ENCODE results near the gene SLC49A3. TPM values are rescaled to one million over a fixed set of nuclear protein-coding genes. Genes with fewer than 3 reads are reported as not detected.

Gene SLC49A3
- total RNA-seq, 3 donors from 2014 or later: 14.4 to 22.3 (median 18.3) TPM

DNA sequence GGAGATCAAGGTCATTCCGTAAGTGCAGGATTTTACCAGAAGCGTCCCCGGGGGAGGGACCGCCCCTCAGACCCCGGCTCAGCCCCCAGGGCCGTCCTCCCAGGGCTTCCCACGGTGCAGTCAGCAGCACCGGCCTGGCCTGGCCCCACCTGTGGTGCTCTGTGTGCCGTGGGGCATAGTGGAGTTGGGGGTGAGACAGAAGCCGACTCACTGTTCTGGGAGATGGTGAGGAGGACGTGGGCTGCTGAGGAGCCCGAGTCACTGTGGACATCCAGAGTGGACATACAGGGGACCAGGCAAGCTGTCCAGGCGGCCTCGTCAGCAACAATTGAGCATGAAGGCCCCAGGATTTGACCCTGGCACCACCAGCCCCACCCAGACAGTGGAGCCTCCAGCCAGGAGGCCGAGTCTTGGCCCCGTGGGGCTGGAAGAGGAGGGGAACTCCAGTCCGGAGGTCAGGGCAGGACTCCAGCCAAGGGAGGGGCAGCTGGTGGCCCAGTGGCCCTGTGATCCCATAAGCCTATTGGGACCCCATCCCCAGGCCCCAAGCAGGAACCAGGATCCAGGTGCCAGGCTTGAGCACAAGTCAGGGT lies 34.0 kb downstream of the SLC49A3 start:
- TF ChIP-seq CTCF (IDR thresholded peaks at IDR 0.05): no peak
- no peak for TF ChIP-seq POLR2AphosphoS5 (IDR thresholded peaks at IDR 0.05)
- no peak for TF ChIP-seq POLR2A (IDR thresholded peaks at IDR 0.05)
- no peak for DNase-seq (ENCODE audit: low spot score in 2 of 2)
- Histone ChIP-seq H3K27ac (no peak overlapping the region), H3K27me3 (peaks cover 0 to 47% of the 10 kb centered on the region in 2 donors), H3K4me3 (no peak overlapping the region), H3K4me1 (no peaks in the 10 kb centered on the region), H3K36me3 (no peaks in the 10 kb centered on the region), H3K9me3 (no peaks in the 10 kb centered on the region)
- intact Hi-C loops (cut with DNase I; ENCODE audit: low total_unique reads): loop anchor here (10.0 kb wide), 1 partner anchor 910 kb away; no protein-coding TSS in a partner anchor

DNA sequence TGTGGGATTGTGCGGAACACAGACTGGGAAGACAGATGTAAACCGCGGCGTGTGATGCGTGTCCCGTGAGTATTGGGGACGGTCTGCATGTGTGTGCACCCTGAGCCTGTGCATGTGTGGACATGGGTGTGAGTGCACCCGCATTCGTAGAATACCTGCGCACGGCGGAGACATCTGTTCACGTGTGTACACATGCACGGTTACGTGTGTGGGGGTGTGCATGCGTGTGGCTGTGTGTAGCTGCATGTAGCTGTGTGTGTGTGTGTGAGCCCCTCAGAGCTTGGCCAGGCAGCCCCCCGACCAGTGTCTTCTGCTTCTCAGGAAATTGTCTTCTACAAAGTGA lies 34.5 kb downstream of the SLC49A3 start:
- no peak for DNase-seq (ENCODE audit: low spot score in 2 of 2)
- no peaks in the 10 kb centered on the region for H3K36me3 ChIP-seq
- no peaks in the 10 kb centered on the region for H3K9me3 ChIP-seq
- no peak overlapping the region for H3K4me3 ChIP-seq
- no peak for TF ChIP-seq POLR2A (IDR thresholded peaks at IDR 0.05)
- H3K27me3 ChIP-seq: peaks cover 0 to 52% of the 10 kb centered on the region in 2 donors
- no peak overlapping the region for H3K27ac ChIP-seq
- intact Hi-C loops (cut with DNase I; ENCODE audit: low total_unique reads): loop anchor here (10.0 kb wide), 1 partner anchor 910 kb away; no protein-coding TSS in a partner anchor
- H3K4me1 ChIP-seq: no peaks in the 10 kb centered on the region

DNA sequence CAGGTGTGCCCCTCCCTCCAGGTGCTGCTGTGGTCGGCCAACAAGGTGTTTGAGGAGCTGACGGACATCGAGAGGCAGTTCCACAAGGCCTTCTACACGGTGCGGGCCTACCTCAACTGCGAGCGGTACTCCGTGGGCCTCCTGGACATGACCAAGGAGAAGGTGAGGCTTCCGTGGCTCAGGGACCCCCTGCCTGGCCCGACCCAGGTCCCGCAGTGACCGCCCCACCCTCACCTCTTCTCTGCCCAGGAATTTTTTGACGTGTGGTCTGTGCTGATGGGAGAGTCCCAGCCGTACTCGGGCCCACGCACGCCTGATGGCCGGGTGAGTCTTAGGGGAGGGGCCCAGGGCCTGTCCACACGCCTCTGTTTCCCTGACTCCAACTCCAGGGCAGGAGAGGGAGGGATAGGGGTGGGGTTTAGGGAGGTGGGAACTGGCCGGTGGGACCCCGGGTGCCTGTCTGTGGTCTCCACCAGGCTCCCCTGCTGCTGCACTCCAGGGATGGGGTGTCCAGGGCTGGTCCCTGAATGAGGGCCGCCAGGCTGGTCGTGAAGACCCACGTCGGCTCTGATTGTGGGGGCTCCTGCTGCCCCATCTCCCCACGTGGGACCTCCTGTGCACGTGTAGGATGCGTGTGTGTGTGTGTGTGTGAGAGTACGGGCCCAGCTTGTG lies 35.0 kb downstream of the SLC49A3 start:
- H3K27me3 ChIP-seq: peaks cover 0 to 55% of the 10 kb centered on the region in 2 donors
- TF ChIP-seq POLR2A (IDR thresholded peaks at IDR 0.05) (no peak), POLR2AphosphoS5 (IDR thresholded peaks at IDR 0.05) (no peak), CTCF (IDR thresholded peaks at IDR 0.05) (no peak)
- H3K4me3 ChIP-seq: no peak overlapping the region
- no peaks in the 10 kb centered on the region for H3K36me3 ChIP-seq
- no peaks in the 10 kb centered on the region for H3K9me3 ChIP-seq
- H3K27ac ChIP-seq: no peak overlapping the region
- no peak for DNase-seq (ENCODE audit: low spot score in 2 of 2)
- no peaks in the 10 kb centered on the region for H3K4me1 ChIP-seq
- intact Hi-C loops (cut with DNase I; ENCODE audit: low total_unique reads): loop anchor here (10.0 kb wide), 1 partner anchor 911 kb away; no protein-coding TSS in a partner anchor

GRCh38 chr4:653080-653821 lies 35.7 kb downstream of the SLC49A3 start:
- Histone ChIP-seq H3K36me3 (no peaks in the 10 kb centered on the region), H3K4me3 (no peak overlapping the region), H3K27ac (no peak overlapping the region), H3K9me3 (no peaks in the 10 kb centered on the region), H3K27me3 (peaks cover 0 to 59% of the 10 kb centered on the region in 2 donors), H3K4me1 (no peaks in the 10 kb centered on the region)
- intact Hi-C loops (cut with DNase I; ENCODE audit: low total_unique reads): loop anchor here (10.0 kb wide), 1 partner anchor 912 kb away; no protein-coding TSS in a partner anchor
- no peak for DNase-seq (ENCODE audit: low spot score in 2 of 2)
- TF ChIP-seq POLR2AphosphoS5 (IDR thresholded peaks at IDR 0.05) (no peak), CTCF (IDR thresholded peaks at IDR 0.05) (no peak), POLR2A (IDR thresholded peaks at IDR 0.05) (no peak)

GRCh38 chr4:651884-652642 lies 36.9 kb downstream of the SLC49A3 start:
- no peak overlapping the region for H3K4me3 ChIP-seq
- TF ChIP-seq POLR2A (IDR thresholded peaks at IDR 0.05): no peak
- no peak for TF ChIP-seq POLR2AphosphoS5 (IDR thresholded peaks at IDR 0.05)
- no peak for TF ChIP-seq CTCF (IDR thresholded peaks at IDR 0.05)
- no peaks in the 10 kb centered on the region for H3K4me1 ChIP-seq
- no peaks in the 10 kb centered on the region for H3K36me3 ChIP-seq
- H3K27ac ChIP-seq: no peak overlapping the region
- intact Hi-C loops (cut with DNase I; ENCODE audit: low total_unique reads): loop anchor here (10.0 kb wide), 1 partner anchor 913 kb away; no protein-coding TSS in a partner anchor
- H3K9me3 ChIP-seq: no peaks in the 10 kb centered on the region
- H3K27me3 ChIP-seq: peaks cover 0 to 65% of the 10 kb centered on the region in 2 donors
- DNase-seq (ENCODE audit: low spot score in 2 of 2): no peak

All from breast epithelium (tissue), 4 donors.